ENCODE results near the gene IL17RE.

DNA sequence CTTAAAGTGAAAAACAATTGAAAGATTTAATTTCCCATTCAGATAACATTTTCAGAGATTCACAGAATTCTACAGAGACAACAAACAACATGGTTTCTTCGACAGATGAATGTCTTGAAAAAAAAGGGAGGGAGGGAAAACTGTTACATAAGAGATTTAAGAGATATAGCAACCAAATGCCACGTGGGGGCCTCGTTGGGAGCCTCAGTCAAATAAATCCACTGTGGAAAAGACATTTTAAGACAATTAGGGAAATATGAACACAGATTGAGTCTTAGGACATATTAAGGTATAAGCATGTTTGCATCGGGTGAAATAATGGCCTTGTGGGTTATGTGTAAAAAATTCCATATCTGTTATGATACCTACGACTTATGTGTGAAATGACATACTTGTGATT is 54.6 kb downstream of the IL17RE start:
- TF ChIP-seq, protein P1, sequence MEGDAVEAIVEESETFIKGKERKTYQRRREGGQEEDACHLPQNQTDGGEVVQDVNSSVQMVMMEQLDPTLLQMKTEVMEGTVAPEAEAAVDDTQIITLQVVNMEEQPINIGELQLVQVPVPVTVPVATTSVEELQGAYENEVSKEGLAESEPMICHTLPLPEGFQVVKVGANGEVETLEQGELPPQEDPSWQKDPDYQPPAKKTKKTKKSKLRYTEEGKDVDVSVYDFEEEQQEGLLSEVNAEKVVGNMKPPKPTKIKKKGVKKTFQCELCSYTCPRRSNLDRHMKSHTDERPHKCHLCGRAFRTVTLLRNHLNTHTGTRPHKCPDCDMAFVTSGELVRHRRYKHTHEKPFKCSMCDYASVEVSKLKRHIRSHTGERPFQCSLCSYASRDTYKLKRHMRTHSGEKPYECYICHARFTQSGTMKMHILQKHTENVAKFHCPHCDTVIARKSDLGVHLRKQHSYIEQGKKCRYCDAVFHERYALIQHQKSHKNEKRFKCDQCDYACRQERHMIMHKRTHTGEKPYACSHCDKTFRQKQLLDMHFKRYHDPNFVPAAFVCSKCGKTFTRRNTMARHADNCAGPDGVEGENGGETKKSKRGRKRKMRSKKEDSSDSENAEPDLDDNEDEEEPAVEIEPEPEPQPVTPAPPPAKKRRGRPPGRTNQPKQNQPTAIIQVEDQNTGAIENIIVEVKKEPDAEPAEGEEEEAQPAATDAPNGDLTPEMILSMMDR (conservative IDR thresholded peaks at IDR 0.05; ENCODE audit: low read depth, low read length): peak; percentile 45; the same call in 1 of the 2 replicates
- TF ChIP-seq EZH2 (IDR thresholded peaks at IDR 0.05; ENCODE audit: low read length, unreplicated experiment): no peak

All from PC-3 (cell line).